HuH-7 (cell line): Measurements from ENCODE around the gene B4GALT2.

Experiments used
- DNase-seq: peaks from one replicate; pipeline ENCODE4 v3.0.0; 2011; ENCODE audit warnings: low spot score

Gene B4GALT2, protein sequence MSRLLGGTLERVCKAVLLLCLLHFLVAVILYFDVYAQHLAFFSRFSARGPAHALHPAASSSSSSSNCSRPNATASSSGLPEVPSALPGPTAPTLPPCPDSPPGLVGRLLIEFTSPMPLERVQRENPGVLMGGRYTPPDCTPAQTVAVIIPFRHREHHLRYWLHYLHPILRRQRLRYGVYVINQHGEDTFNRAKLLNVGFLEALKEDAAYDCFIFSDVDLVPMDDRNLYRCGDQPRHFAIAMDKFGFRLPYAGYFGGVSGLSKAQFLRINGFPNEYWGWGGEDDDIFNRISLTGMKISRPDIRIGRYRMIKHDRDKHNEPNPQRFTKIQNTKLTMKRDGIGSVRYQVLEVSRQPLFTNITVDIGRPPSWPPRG

DNA sequence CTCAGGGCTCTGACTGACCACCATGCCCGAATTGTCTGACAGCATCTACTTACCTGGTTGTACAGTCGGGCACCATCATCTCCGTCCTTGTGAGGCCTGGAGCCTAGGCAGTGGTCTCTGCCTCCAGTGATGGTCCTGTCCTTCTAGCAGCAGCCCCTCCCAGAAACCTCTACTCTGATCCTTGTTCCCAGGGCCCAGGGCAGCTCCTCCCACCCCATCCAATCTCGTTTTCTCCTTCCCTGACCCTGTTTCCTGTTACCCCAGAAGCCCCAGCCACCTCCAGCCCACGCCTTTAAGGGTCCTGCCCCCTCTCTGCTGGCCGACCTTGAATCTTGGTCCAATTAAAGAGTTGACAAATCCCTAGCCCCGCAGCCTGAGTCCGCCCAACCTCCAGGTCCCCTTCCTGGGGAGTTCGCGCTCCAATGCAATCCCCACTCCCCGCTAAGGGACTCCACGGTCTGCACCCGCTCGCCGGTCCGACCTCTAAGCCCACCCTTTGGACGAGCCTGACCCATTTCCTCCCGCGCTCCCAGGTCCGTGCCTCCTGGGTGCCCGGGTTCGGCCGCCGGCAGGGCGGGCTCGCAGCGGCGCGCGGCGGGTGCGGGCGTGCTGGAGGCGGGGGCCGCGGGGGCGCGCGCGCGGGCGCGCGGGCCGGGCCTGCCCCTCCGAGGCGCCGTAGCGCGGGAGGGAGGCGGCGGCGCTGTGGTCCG, at the start of gene B4GALT2:
Gene B4GALT2, plus strand, starts transcription at position 660 of the 710 bp plus-strand sequence. CDS start 1,951 bp downstream, outside the sequence.
- DNase-seq: peak; percentile 82

- peak; percentile 78 for DNase-seq
Measured at GRCh38 chr1:43930168-43930948, 48.7 kb upstream of the B4GALT2 start.

- DNase-seq: no peak
Measured at GRCh38 chr1:43930949-43931275, 48.1 kb upstream of the B4GALT2 start.

GRCh38 chr1:43931711-43932660, 47.0 kb upstream of the B4GALT2 start:
- DNase-seq: no peak

GRCh38 chr1:43932786-43933385, 46.1 kb upstream of the B4GALT2 start:
- no peak for DNase-seq

DNA sequence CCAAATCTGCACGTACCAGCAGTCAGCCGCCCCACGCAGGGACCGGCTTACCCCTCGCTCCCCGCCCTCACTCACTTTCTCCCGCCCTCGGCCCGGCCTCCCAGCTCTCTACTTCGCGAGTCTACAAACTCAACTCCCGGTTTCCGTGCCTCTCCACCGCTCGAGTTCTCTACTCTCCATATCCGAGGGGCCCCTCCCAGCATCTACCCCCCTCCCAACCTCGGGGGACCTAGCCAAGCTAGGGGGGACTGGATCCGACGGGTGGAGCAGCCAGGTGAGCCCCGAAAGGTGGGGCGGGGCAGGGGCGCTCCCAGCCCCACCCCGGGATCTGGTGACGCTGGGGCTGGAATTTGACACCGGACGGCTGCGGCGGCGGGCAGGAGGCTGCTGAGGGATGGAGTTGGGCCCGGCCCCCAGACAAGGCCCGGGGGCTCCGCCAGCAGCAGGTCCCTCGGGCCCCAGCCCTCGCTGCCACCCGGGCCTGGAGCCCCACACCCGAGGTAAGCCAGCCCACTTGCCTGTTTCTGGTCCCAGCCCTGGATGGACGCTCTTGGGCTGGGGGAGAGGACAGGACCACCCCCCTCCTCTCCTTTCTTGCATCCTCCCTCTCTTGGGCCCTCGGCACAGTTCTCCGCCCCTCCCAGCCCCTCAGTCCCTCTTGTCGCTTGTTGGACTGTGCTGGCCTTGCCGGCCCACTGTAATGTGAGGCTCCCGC, 45.5 kb upstream of the B4GALT2 start, which contains the start of gene ARTN:
Gene ARTN, plus strand, starts transcription at position 416 of the 715 bp plus-strand sequence. CDS start 1,856 bp downstream, outside the sequence.
- DNase-seq: no peak

DNA sequence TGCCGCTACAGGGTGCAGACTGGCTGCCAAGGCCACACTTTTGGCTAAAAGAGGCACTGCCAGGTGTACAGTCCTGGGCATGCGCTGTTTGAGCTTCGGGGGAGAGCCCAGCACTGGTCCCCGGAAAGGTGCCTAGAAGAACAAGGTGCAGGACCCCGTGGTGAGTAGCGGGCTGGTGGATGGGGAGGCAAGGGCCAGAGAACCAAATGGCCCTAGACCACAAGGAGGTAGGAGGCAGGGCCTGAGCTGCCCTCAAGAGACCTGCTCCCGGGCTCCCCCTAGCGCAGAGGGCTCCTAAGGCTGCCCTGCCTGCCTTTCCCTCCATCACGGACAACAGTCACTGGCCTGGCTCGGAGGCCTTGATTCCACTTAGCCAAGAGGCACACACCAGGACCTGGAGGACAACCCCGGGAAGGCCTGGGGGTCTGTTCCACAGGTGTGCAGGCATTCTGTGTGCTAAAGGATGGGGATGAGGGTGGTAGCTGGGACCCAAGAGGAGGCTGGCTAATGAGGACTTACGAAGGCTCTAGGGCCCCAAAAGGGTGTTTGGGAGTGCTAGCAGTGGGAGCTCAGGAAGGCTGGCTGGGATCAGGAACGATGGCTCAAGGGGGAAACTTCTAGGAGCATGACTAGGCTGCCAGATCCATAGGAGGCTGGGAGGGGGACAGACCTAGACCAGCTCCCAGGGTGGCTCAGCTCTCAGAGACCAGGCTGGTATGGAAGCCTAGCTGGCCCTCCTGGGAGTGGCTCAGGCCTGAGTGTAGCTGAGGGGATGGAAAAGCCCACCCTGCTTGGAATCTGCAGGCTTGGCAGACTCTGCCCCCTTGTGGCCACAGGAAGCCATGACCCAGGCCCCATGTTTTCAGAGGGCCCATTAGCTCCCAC, 44.7 kb upstream of the B4GALT2 start:
- DNase-seq: peak; percentile 96

GRCh38 chr1:43934986-43935324, 44.1 kb upstream of the B4GALT2 start:
- DNase-seq: peak; percentile 42

- DNase-seq: peak; percentile 51
Measured at GRCh38 chr1:43935711-43936427, 43.1 kb upstream of the B4GALT2 start.

- DNase-seq: peak; percentile 92
Measured at GRCh38 chr1:43936431-43937151, 42.4 kb upstream of the B4GALT2 start.

DNA sequence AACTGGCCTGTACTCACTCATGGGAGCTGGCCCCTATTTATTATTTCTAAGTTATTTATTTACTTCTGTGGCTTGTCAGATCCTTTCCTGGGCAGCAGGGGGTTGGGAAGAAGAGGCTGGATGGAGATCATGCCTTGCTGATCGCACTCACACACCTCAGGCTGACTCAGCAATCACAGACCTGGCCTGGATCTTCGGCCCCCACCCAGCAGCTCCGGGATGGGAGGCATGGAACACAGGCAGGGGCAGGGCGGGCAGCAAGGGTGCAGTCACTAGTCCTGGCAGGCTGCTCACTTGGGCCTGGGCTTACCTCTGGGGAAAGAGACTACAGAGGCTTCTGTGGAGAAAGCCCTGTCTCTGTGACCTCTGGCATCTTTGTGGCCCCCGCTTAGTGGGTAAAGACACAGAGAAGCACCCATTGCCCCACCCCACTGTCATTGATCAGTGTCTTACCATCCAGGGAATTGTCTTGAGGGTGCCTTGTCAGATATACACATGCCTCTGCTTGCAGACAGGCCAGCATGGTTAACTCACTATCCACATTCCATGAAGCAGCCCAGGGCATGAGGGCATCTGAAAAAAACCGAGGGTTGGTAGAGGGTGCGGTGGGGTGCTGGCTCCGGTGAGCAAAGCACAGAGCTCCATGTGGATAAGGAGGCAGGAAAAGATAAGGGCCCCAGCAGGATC, 41.7 kb upstream of the B4GALT2 start:
- DNase-seq: no peak

DNA sequence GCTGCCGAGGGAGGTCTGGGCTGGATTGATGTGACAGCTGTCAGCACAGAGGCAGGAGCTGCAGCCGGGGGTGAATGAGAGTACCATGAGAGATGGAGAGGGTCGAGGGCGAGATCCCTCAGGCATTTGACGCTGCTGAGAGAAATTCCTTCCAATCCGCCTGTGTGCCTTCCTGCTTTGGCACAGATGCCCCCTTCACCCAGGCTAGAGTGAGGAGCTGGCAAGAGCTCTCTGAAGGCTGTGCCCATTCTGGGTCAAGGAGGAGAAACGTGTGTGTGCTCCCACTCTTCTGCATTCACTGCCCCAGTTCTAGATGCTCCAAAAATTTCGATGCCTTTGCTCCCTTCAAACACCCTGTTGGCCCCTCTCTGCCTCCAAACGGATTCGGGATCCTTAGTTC, 40.6 kb upstream of the B4GALT2 start:
- DNase-seq: no peak

DNA sequence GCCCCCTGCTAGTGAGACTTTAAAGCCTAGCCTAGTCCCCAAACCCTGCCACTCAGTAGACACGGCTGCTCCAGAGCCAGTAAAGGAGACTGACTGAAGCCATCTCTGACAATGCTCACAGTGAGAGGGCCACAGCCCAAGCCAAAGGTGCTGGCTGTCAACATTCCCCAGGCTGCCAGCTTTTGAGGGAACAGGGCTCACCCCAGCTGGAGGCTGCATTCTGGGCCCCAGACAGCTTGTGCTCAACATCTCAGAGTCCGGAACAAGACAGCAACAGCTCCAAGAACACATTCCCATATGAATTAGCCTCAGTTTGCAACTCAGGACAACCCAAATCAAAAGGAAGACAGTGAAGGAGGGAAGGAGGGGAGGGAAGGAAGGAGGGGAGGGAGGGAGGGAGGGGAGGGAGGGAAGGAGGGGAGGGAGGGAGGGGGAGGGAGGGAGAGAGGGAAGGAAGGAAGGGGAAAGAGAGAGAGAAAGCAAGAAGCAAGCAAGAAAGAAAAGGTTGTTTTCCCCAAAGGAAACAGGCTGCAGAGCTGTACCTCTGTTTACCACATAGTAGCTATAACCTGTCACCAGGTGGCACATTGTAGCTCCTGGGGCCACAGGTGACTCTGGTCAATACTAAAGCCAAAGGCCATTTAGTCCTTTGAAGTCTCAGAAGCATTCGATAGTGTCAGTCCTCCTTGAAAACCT, 40.0 kb upstream of the B4GALT2 start:
- no peak for DNase-seq

DNA sequence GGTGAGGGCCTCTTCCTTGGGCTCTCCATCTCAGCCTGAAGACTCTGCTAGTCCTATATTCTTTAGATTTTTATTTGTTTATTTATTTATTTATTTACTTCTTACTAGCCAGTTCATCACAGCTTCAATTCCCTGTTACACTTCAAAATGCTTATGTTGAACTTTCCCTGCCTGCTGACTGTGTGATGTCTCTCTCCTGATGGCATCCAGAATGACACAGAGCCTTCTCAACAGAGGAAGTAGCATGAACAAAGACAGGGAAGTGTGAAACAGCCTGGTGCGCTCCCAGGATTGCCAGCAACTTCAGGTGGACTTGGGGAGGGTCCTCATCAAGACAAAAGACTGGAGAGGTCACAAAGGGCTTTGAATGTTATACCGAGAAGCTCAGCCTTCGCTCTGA, 36.6 kb upstream of the B4GALT2 start:
- DNase-seq: no peak

- no peak for DNase-seq
Measured at GRCh38 chr1:43944860-43945259, 34.1 kb upstream of the B4GALT2 start.

DNA sequence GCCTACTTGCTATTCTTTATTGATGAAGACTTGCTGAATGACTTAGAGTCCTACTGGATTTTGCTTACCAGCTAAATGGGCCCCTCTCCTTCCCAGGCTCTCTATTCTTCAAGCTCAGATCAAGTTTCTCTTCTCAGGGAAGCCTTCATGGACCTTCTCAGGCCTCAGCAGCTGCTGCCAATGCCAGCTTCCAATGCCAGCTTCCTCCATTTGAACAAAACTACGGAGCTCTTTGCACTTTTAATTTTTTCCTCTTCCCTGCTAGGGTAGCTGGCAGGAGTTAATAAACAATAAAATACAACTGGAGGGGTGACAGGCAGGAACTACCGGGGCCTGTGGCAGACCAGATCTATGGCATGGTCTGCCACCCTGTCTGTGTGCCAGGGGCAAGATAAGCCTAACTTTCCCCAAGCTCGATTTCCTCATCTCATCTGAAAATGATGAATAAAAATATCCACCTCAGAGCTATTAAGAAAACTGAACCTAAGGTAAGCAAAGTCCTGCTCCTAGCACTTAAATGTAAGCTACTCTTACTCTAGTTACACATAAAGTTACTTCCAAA, 33.3 kb upstream of the B4GALT2 start:
- DNase-seq: no peak
